Heart left ventricle (tissue), 13 donors: ENCODE data around the gene TIPARP.

Source experiments
- CTCF ChIP-seq, 12 donors: fragments of 200-600 bp; sonication (generic) in 4 of 12; IDR thresholded peaks; one replicate each; pipeline versions ENCODE4 v1.5.0 to v1.8.0; 2018 to 2022; ENCODE audit warnings: antibody characterized with exemption in 12 of 12, mild to moderate bottlenecking in 5 of 12
- POLR2A ChIP-seq, 2 donors: fragments of 450-650 bp; IDR thresholded peaks; one replicate each; pipeline ENCODE4 v1.6.1; 2017; ENCODE audit warnings: antibody characterized with exemption in 2 of 2, mild to moderate bottlenecking in 2 of 2, moderate library complexity in 2 of 2
- donor health status: ischemic (EF 13 %, LVEDD 7.1; RV severe dilation, severe dysfunction).
- donor health status: DM: no; HTN: yes; CAD: no.
- donor health status: DM: no; HTN: no; CAD: no.
- donor health status: ischemic (EF 25% LVEDD 6.9; RV normal size, moderate dysfunction).
- donor health status: ischemic (EF 25% LVEDD 5.7; RV mildly dilated, moderate dysfunction).
- donor health status: ischemic (EF 35%, LVEDD 5.7; RV mildly dilated, moderate dysfunction).
- donor health status: nonischemic (EF 11% LVEDD 7.7; RV severe dilation, severe dysfunction).
- donor health status: DM: yes; HTN: yes; CAD: no.
- donor health status: PGD.
- donor health status: ischemic (EF 29% LVEDD 5.4; RV normal size, mild dysfunction).
- donor health status: nonischemic (EF 23%, LVEDD 6.1; RV moderate dilation, normal function).

- TF ChIP-seq CTCF (IDR thresholded peaks at IDR 0.05) = no peak
- no peak for TF ChIP-seq POLR2A (IDR thresholded peaks at IDR 0.05)
Observed at GRCh38 chr3:156673732-156674045, 701 bp upstream of the TIPARP start.
